ENCODE results near the gene PPAT. TPM values are rescaled to one million over a fixed set of nuclear protein-coding genes. Genes with fewer than 3 reads are reported as not detected.
"Not testable (repeated sequence)": the region's sequence is repeated elsewhere in the genome, so short reads cannot be mapped to it uniquely, and the experiment has no call there.

PPAT gene
- total and polyA plus RNA-seq, 4 donors, result 3.7 to 11.0 (median 5.7) TPM

DNA sequence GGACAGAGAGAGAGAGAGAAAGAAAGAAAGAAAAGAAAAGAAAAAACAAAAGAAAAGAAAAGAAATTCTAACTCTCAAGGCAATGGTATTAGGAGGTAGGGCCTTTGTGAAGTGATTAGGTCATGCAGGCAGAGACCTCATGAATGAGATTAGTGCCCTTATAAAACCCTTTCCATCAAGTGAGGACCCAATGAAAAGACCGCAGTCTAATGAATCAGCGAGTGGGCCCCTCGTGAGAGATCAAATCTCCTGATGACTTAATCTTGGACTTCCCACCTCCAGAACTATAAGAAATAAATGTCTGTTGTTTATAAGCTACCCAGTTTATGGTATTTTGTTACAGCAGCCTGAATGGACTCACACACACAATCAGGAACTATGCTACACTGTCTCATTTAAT lies 65.0 kb downstream of the PPAT start:
- no peak overlapping the region for H3K9ac ChIP-seq (ENCODE audit: low read depth in 1 of 2, low read length in 2 of 2)
- H3K36me3 ChIP-seq (ENCODE audit: control insufficient read depth in 4 of 4, insufficient read depth in 3 of 4, low read depth in 1 of 4, low read length in 3 of 4), result peaks cover 3 to 10% (median 6%) of the 10 kb centered on the region in 4 donors
- H3K4me1 ChIP-seq (ENCODE audit: control insufficient read depth in 4 of 4, insufficient read depth in 4 of 4, low read length in 3 of 4), result no peaks in the 10 kb centered on the region
- H3K27ac ChIP-seq (ENCODE audit: low read depth in 1 of 2, low read length in 2 of 2), result no peak overlapping the region
- H3K9me3 ChIP-seq (ENCODE audit: control insufficient read depth in 4 of 4, low read length in 3 of 4), result no peaks in the 10 kb centered on the region
- H3K27me3 ChIP-seq (ENCODE audit: control insufficient read depth in 4 of 4, insufficient read depth in 4 of 4, low read length in 3 of 4), result no peaks in the 10 kb centered on the region
- H3K4me3 ChIP-seq (ENCODE audit: low read depth in 1 of 3, low read length in 3 of 3), result no peak overlapping the region
- DNase-seq (ENCODE audit: low spot score), result no peak
- 98% methylated on average over 3 of the region's 3 CpGs for WGBS
- TF ChIP-seq FOXA2 (IDR thresholded peaks at IDR 0.05), result no peak

- 94% methylated on average over 12 of the region's 12 CpGs for WGBS
- DNase-seq (ENCODE audit: low spot score); H3K4me1 ChIP-seq (ENCODE audit: control insufficient read depth in 4 of 4, insufficient read depth in 4 of 4, low read length in 3 of 4); H3K27me3 ChIP-seq (ENCODE audit: control insufficient read depth in 4 of 4, insufficient read depth in 4 of 4, low read length in 3 of 4); H3K36me3 ChIP-seq (ENCODE audit: control insufficient read depth in 4 of 4, insufficient read depth in 3 of 4, low read depth in 1 of 4, low read length in 3 of 4); H3K4me3 ChIP-seq (ENCODE audit: low read depth in 1 of 3, low read length in 3 of 3); H3K9me3 ChIP-seq (ENCODE audit: control insufficient read depth in 4 of 4, low read length in 3 of 4); H3K27ac ChIP-seq (ENCODE audit: low read depth in 1 of 2, low read length in 2 of 2); H3K9ac ChIP-seq (ENCODE audit: low read depth in 1 of 2, low read length in 2 of 2): not testable (repeated sequence)
These were observed 72.4 kb downstream of the PPAT start for GRCh38 chr4:56362981-56363380.

- no peak for DNase-seq (ENCODE audit: low spot score)
- H3K4me1 ChIP-seq (ENCODE audit: control insufficient read depth in 4 of 4, insufficient read depth in 4 of 4, low read length in 3 of 4), result no peaks in the 10 kb centered on the region
- H3K4me3 ChIP-seq (ENCODE audit: low read depth in 1 of 3, low read length in 3 of 3), result no peak overlapping the region
- H3K9ac ChIP-seq (ENCODE audit: low read depth in 1 of 2, low read length in 2 of 2), result no peak overlapping the region
- H3K27ac ChIP-seq (ENCODE audit: low read depth in 1 of 2, low read length in 2 of 2), result no peak overlapping the region
- H3K9me3 ChIP-seq (ENCODE audit: control insufficient read depth in 4 of 4, low read length in 3 of 4), result no peaks in the 10 kb centered on the region
- H3K27me3 ChIP-seq (ENCODE audit: control insufficient read depth in 4 of 4, insufficient read depth in 4 of 4, low read length in 3 of 4), result no peaks in the 10 kb centered on the region
- H3K36me3 ChIP-seq (ENCODE audit: control insufficient read depth in 4 of 4, insufficient read depth in 3 of 4, low read depth in 1 of 4, low read length in 3 of 4), result peaks cover 0 to 6% (median 2%) of the 10 kb centered on the region in 4 donors
- TF ChIP-seq REST (IDR thresholded peaks at IDR 0.05) (no peak), HNF4A (conservative IDR thresholded peaks at IDR 0.05) (no peak), MAX (IDR thresholded peaks at IDR 0.05) (no peak), GABPA (IDR thresholded peaks at IDR 0.05 in 1 of 2, conservative IDR thresholded peaks at IDR 0.05 in 1 of 2) (no peak), EGR1 (IDR thresholded peaks at IDR 0.05; ENCODE audit: low read depth in 2 of 2) (no peak)
- TF ChIP-seq, protein P1, sequence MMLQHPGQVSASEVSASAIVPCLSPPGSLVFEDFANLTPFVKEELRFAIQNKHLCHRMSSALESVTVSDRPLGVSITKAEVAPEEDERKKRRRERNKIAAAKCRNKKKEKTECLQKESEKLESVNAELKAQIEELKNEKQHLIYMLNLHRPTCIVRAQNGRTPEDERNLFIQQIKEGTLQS (IDR thresholded peaks at IDR 0.05), result no peak
These were observed 75.3 kb downstream of the PPAT start for GRCh38 chr4:56360071-56360470.

DNA sequence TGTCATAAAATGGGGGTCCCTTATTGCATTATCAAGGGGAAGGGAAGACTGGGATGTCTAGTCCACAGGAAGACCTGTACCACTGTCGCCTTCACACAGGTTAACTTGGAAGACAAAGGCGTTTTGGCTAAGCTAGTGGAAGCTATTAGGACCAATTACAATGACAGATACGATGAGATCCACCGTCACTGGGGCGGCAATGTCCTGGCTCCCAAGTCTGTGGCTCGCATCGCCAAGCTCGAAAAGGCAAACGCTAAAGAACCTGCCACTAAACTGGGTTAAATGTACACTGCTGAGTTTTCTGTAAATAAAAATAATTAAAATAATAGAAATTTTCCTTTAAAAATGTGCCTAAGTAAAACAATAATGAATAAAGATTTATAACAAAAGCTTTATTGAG lies 78.8 kb downstream of the PPAT start:
- Histone ChIP-seq H3K4me1 (ENCODE audit: control insufficient read depth in 4 of 4, insufficient read depth in 4 of 4, low read length in 3 of 4) (no peaks in the 10 kb centered on the region), H3K9ac (ENCODE audit: low read depth in 1 of 2, low read length in 2 of 2) (no peak overlapping the region), H3K27me3 (ENCODE audit: control insufficient read depth in 4 of 4, insufficient read depth in 4 of 4, low read length in 3 of 4) (no peaks in the 10 kb centered on the region), H3K36me3 (ENCODE audit: control insufficient read depth in 4 of 4, insufficient read depth in 3 of 4, low read depth in 1 of 4, low read length in 3 of 4) (peaks cover 1 to 9% (median 5%) of the 10 kb centered on the region in 4 donors), H3K4me3 (ENCODE audit: low read depth in 1 of 3, low read length in 3 of 3) (no peak overlapping the region), H3K9me3 (ENCODE audit: control insufficient read depth in 4 of 4, low read length in 3 of 4) (no peaks in the 10 kb centered on the region), H3K27ac (ENCODE audit: low read depth in 1 of 2, low read length in 2 of 2) (no peak overlapping the region)
- WGBS, result 97% methylated on average over 9 of the region's 9 CpGs
- no peak for DNase-seq (ENCODE audit: low spot score)
- TF ChIP-seq, protein P2, sequence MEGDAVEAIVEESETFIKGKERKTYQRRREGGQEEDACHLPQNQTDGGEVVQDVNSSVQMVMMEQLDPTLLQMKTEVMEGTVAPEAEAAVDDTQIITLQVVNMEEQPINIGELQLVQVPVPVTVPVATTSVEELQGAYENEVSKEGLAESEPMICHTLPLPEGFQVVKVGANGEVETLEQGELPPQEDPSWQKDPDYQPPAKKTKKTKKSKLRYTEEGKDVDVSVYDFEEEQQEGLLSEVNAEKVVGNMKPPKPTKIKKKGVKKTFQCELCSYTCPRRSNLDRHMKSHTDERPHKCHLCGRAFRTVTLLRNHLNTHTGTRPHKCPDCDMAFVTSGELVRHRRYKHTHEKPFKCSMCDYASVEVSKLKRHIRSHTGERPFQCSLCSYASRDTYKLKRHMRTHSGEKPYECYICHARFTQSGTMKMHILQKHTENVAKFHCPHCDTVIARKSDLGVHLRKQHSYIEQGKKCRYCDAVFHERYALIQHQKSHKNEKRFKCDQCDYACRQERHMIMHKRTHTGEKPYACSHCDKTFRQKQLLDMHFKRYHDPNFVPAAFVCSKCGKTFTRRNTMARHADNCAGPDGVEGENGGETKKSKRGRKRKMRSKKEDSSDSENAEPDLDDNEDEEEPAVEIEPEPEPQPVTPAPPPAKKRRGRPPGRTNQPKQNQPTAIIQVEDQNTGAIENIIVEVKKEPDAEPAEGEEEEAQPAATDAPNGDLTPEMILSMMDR (IDR thresholded peaks at IDR 0.05; ENCODE audit: low read depth, low read length, missing input control), result no peak
- TF ChIP-seq, protein P1 (IDR thresholded peaks at IDR 0.05), result no peak
- TF ChIP-seq ZBTB33 (IDR thresholded peaks at IDR 0.05) (no peak), MAX (IDR thresholded peaks at IDR 0.05) (no peak), TAF1 (conservative IDR thresholded peaks at IDR 0.05) (no peak), SP1 (IDR thresholded peaks at IDR 0.05) (no peak)
